Uterus (tissue), 2 donors: ENCODE measurements around the gene C21orf91.

Experiments
- POLR2A ChIP-seq, 2 donors: fragments of 450-650 bp; IDR thresholded peaks; one replicate each; pipeline ENCODE4 v1.6.1; 2016; ENCODE audit warnings: antibody characterized with exemption in 2 of 2, mild to moderate bottlenecking in 1 of 2, moderate library complexity in 1 of 2
- TF ChIP-seq, protein P1 (sequence below), 4 experiments: fragments of 200-600 bp in 2 of 4; fragments of 450-650 bp in 2 of 4; sonication (generic) in 2 of 4; IDR thresholded peaks; one replicate each; pipeline ENCODE4 v1.5.1; 2016 to 2019; ENCODE audit warnings: antibody characterized with exemption in 4 of 4, mild to moderate bottlenecking in 2 of 4, moderate library complexity in 1 of 4

DNA sequence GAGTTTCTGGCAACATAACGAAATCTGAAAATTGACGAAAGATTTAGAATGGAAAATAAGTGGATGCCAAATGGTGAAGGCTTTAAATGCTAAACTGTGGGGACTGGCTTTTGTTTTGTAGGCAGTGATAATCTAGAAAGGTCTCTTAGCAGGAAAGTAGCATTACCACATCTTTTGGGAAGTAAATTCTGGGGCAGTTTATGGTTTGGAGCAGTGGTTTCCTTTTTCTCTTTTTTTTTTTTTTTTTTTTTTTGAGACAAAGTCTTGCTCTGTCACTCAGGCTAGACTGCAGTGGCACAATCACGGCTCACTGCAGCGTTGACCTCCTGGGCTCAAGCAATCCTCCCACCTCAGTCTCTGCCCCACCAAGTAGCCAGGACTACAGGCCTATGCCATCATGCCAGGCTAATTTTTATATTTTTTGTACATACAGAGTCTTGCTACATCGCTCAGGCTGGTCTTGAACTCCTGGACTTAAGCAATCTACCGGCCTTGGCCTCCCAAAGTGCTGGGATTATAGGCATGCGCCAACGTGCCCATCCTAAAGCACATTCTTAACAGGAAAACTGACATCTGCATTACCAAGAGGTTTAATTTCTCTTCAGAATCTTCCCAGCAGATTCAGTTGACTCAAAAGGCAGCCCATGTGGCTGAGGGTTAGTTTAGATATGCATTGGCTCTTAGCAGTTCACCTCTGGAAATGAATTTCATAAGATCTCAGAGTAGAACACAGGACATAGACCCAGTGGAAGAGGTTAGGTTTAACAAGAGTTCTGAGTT lies 32.9 kb downstream of the C21orf91 start:
- TF ChIP-seq, protein P1, sequence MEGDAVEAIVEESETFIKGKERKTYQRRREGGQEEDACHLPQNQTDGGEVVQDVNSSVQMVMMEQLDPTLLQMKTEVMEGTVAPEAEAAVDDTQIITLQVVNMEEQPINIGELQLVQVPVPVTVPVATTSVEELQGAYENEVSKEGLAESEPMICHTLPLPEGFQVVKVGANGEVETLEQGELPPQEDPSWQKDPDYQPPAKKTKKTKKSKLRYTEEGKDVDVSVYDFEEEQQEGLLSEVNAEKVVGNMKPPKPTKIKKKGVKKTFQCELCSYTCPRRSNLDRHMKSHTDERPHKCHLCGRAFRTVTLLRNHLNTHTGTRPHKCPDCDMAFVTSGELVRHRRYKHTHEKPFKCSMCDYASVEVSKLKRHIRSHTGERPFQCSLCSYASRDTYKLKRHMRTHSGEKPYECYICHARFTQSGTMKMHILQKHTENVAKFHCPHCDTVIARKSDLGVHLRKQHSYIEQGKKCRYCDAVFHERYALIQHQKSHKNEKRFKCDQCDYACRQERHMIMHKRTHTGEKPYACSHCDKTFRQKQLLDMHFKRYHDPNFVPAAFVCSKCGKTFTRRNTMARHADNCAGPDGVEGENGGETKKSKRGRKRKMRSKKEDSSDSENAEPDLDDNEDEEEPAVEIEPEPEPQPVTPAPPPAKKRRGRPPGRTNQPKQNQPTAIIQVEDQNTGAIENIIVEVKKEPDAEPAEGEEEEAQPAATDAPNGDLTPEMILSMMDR (IDR thresholded peaks at IDR 0.05): no peak
- TF ChIP-seq POLR2A (IDR thresholded peaks at IDR 0.05): no peak
